ENCODE results near the gene DUSP16.
"Not testable (repeated sequence)": the region's sequence is repeated elsewhere in the genome, so short reads cannot be mapped to it uniquely, and the experiment has no call there.

The DUSP16 gene

GRCh38 chr12:12582193-12582881 lies 19.7 kb upstream of the DUSP16 start:
- DNase-seq (ENCODE audit: insufficient read length, low spot score) (no peak), FAIRE-seq (no peak)
- TF ChIP-seq, protein P1, sequence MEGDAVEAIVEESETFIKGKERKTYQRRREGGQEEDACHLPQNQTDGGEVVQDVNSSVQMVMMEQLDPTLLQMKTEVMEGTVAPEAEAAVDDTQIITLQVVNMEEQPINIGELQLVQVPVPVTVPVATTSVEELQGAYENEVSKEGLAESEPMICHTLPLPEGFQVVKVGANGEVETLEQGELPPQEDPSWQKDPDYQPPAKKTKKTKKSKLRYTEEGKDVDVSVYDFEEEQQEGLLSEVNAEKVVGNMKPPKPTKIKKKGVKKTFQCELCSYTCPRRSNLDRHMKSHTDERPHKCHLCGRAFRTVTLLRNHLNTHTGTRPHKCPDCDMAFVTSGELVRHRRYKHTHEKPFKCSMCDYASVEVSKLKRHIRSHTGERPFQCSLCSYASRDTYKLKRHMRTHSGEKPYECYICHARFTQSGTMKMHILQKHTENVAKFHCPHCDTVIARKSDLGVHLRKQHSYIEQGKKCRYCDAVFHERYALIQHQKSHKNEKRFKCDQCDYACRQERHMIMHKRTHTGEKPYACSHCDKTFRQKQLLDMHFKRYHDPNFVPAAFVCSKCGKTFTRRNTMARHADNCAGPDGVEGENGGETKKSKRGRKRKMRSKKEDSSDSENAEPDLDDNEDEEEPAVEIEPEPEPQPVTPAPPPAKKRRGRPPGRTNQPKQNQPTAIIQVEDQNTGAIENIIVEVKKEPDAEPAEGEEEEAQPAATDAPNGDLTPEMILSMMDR (IDR thresholded peaks at IDR 0.05; ENCODE audit: insufficient read depth, missing control alignments), result no peak

GRCh38 chr12:12580716-12581115 lies 18.1 kb upstream of the DUSP16 start:
- FAIRE-seq; DNase-seq (ENCODE audit: insufficient read length, low spot score): not testable (repeated sequence)

GRCh38 chr12:12577786-12578185 lies 15.1 kb upstream of the DUSP16 start:
- TF ChIP-seq, protein P1 (IDR thresholded peaks at IDR 0.05; ENCODE audit: insufficient read depth, missing control alignments), result no peak
- DNase-seq (ENCODE audit: insufficient read length, low spot score) (no peak), FAIRE-seq (no peak)

- DNase-seq (ENCODE audit: insufficient read length, low spot score), result no peak
- FAIRE-seq, result no peak
- TF ChIP-seq, protein P1 (IDR thresholded peaks at IDR 0.05; ENCODE audit: insufficient read depth, missing control alignments), result no peak
Observed at GRCh38 chr12:12572659-12573058, 10.0 kb upstream of the DUSP16 start.

DNA sequence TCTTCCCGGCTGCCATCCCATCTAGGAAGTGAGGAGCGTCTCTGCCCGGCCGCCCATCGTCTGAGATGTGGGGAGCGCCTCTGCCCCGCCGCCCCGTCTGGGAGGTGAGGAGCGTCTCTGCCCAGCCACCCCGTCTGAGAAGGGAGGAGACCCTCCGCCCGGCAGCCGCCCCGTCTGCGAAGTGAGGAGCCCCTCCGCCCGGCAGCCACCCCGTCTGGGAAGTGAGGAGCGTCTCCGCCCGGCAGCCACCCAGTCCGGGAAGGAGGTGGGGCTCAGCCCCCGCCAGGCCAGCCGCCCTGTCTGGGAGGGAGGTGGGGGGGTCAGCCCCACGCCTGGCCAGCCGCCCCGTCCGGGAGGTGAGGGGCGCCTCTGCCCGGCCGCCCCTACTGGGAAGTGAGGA lies 3.3 kb upstream of the DUSP16 start:
- FAIRE-seq; DNase-seq (ENCODE audit: insufficient read length, low spot score): not testable (repeated sequence)

DNA sequence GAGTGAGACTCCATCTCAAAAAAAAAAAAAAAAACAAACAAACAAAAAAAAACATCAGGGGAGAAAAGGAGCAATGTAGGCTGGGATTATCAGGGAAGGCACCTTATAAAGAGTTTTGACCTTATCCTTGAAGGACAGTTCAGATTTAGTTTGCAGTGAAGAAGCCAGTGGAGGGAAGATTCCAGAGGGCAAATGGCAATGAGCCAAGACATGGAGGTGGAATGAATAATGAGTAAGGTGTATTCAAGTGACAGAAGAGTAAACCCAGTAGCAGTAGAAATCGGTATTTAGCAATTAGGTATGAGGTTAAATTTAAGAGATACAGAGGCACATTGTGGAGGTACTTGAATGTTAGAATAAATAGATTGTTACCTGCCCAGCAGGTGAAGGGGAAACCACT lies 2.2 kb upstream of the DUSP16 start:
- no peak for DNase-seq (ENCODE audit: insufficient read length, low spot score)
- TF ChIP-seq, protein P1 (IDR thresholded peaks at IDR 0.05; ENCODE audit: insufficient read depth, missing control alignments), result no peak
- FAIRE-seq, result no peak

GRCh38 chr12:12563290-12563928 lies 746 bp upstream of the DUSP16 start:
- no peak for FAIRE-seq
- DNase-seq (ENCODE audit: insufficient read length, low spot score), result no peak

GRCh38 chr12:12562016-12562483 lies 613 bp downstream of the DUSP16 start:
- DNase-seq (ENCODE audit: insufficient read length, low spot score) (no peak), FAIRE-seq (no peak)
- TF ChIP-seq, protein P1 (IDR thresholded peaks at IDR 0.05; ENCODE audit: insufficient read depth, missing control alignments), result no peak

More at GRCh38 chr12:12563290-12563928, 746 bp upstream of the DUSP16 start:
- TF ChIP-seq, protein P1 (IDR thresholded peaks at IDR 0.05; ENCODE audit: insufficient read depth, missing control alignments), result no peak

All from D721Med (cell line).